Measurements from ENCODE around the gene ERBB4.
"Not testable (repeated sequence)": the region's sequence is repeated elsewhere in the genome, so short reads cannot be mapped to it uniquely, and the experiment has no call there.

DNA sequence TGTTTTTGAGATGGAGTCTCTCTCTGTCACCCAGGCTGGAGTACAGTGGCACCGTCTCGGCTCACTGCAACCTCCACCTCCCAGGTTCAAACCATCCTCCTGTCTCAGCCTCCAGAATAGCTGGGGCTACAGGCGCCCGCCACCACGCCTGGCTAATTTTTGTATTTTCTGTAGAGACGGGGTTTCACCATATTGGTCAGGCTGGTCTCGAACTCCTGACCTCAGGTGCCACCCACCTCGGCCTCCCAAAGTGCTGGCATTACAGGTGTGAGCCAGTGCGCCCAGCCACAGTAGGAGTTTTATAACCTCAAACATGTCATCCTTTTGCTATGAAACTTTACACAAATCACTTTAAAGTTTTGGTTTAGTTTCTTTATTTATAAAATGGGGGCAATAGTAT is 816.7 kb downstream of the ERBB4 start:
- TF ChIP-seq, protein P1, sequence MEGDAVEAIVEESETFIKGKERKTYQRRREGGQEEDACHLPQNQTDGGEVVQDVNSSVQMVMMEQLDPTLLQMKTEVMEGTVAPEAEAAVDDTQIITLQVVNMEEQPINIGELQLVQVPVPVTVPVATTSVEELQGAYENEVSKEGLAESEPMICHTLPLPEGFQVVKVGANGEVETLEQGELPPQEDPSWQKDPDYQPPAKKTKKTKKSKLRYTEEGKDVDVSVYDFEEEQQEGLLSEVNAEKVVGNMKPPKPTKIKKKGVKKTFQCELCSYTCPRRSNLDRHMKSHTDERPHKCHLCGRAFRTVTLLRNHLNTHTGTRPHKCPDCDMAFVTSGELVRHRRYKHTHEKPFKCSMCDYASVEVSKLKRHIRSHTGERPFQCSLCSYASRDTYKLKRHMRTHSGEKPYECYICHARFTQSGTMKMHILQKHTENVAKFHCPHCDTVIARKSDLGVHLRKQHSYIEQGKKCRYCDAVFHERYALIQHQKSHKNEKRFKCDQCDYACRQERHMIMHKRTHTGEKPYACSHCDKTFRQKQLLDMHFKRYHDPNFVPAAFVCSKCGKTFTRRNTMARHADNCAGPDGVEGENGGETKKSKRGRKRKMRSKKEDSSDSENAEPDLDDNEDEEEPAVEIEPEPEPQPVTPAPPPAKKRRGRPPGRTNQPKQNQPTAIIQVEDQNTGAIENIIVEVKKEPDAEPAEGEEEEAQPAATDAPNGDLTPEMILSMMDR (IDR thresholded peaks at IDR 0.05) = not testable (repeated sequence)
- not testable (repeated sequence) for TF ChIP-seq POLR2AphosphoS5 (IDR thresholded peaks at IDR 0.05; ENCODE audit: low read depth, low read length); SIN3A (IDR thresholded peaks at IDR 0.05; ENCODE audit: borderline replicate concordance, insufficient read depth, low read depth, low read length); TCF7L2 (IDR thresholded peaks at IDR 0.05; ENCODE audit: low read depth, low read length)
- TF ChIP-seq, protein P2, sequence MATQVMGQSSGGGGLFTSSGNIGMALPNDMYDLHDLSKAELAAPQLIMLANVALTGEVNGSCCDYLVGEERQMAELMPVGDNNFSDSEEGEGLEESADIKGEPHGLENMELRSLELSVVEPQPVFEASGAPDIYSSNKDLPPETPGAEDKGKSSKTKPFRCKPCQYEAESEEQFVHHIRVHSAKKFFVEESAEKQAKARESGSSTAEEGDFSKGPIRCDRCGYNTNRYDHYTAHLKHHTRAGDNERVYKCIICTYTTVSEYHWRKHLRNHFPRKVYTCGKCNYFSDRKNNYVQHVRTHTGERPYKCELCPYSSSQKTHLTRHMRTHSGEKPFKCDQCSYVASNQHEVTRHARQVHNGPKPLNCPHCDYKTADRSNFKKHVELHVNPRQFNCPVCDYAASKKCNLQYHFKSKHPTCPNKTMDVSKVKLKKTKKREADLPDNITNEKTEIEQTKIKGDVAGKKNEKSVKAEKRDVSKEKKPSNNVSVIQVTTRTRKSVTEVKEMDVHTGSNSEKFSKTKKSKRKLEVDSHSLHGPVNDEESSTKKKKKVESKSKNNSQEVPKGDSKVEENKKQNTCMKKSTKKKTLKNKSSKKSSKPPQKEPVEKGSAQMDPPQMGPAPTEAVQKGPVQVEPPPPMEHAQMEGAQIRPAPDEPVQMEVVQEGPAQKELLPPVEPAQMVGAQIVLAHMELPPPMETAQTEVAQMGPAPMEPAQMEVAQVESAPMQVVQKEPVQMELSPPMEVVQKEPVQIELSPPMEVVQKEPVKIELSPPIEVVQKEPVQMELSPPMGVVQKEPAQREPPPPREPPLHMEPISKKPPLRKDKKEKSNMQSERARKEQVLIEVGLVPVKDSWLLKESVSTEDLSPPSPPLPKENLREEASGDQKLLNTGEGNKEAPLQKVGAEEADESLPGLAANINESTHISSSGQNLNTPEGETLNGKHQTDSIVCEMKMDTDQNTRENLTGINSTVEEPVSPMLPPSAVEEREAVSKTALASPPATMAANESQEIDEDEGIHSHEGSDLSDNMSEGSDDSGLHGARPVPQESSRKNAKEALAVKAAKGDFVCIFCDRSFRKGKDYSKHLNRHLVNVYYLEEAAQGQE (IDR thresholded peaks at IDR 0.05; ENCODE audit: insufficient read depth in 1 of 2, low read depth in 2 of 2, low read length in 1 of 2) = not testable (repeated sequence)
